Activated naive CD8-positive, alpha-beta T cell treated with anti-CD3 and anti-CD28 coated beads, Interleukin-2, amount 10 ng/mL, durations not matched to agents 7 days and 5 days (primary cell): ENCODE results near the gene DDHD1. TPM values are rescaled to one million over a fixed set of nuclear protein-coding genes. Genes with fewer than 3 reads are reported as not detected.

Source experiments
- ATAC-seq: fragments of 150-1000 bp; cut with Tn5 transposase; one replicate; pipeline ENCODE4 v1.10.0; 2021; ENCODE audit warnings: low read depth, moderate library complexity
- POLR2A ChIA-PET: fragments of 350-600 bp; sonication (Branson Sonifier 250); formaldehyde crosslinking; loops from one replicate; lab custom pipeline; 2021; ENCODE audit warnings: antibody characterized with exemption; lab: Charles Lee
- DNase-seq: peaks from one replicate; pipeline ENCODE4 v3.0.0; 2021
- H3K27ac Mint-ChIP-seq: one replicate; pipeline ENCODE4 v1.8.0; 2022; ENCODE audit warnings: mild to moderate bottlenecking, mixed read lengths
- H3K27me3 Mint-ChIP-seq: one replicate; pipeline ENCODE4 v1.8.0; 2022; ENCODE audit warnings: mild to moderate bottlenecking, moderate library complexity, mixed read lengths
- H3K36me3 Mint-ChIP-seq: one replicate; pipeline ENCODE4 v1.8.0; 2021; ENCODE audit warnings: mild to moderate bottlenecking, mixed read lengths
- H3K4me1 Mint-ChIP-seq: one replicate; pipeline ENCODE4 v1.8.0; 2021; ENCODE audit warnings: mixed read lengths
- H3K4me3 Mint-ChIP-seq: one replicate; pipeline ENCODE4 v1.8.0; 2022; ENCODE audit warnings: mild to moderate bottlenecking, moderate library complexity, mixed read lengths
- H3K9me3 Mint-ChIP-seq: one replicate; pipeline ENCODE4 v1.8.0; 2021; ENCODE audit warnings: mixed read lengths
- total RNA-seq, 2 experiments: library from RNA; stranded (reverse); gene quantifications; one replicate each; pipeline ENCODE4 v1.2.3, GENCODE V29; 2021

The DDHD1 gene
- total RNA-seq, 2 experiments from 2014 or later, result 63.1 to 65.1 TPM

GRCh38 chr14:53032838-53033390 is 120.2 kb downstream of the DDHD1 start:
- H3K9me3 Mint-ChIP-seq, result peaks cover 16% of the 10 kb centered on the region
- DNase-seq (no peak), ATAC-seq (no peak)
- H3K27me3 Mint-ChIP-seq, result no peaks in the 10 kb centered on the region
- POLR2A ChIA-PET, result no interaction called here
- peaks cover 49% of the 10 kb centered on the region for H3K36me3 Mint-ChIP-seq
- H3K4me3 Mint-ChIP-seq, result no peak overlapping the region
- no peak overlapping the region for H3K27ac Mint-ChIP-seq
- H3K4me1 Mint-ChIP-seq, result peaks cover 40% of the 10 kb centered on the region

GRCh38 chr14:53032161-53032803 is 120.8 kb downstream of the DDHD1 start:
- DNase-seq, result no peak
- H3K36me3 Mint-ChIP-seq, result peaks cover 46% of the 10 kb centered on the region
- no peak for ATAC-seq
- H3K4me3 Mint-ChIP-seq, result no peak overlapping the region
- no peaks in the 10 kb centered on the region for H3K27me3 Mint-ChIP-seq
- H3K27ac Mint-ChIP-seq, result no peak overlapping the region
- H3K9me3 Mint-ChIP-seq, result peaks cover 12% of the 10 kb centered on the region
- H3K4me1 Mint-ChIP-seq, result peaks cover 46% of the 10 kb centered on the region
- POLR2A ChIA-PET, result no interaction called here

GRCh38 chr14:53027562-53027961 is 125.6 kb downstream of the DDHD1 start:
- POLR2A ChIA-PET, result interaction anchor here (1.0 kb wide), 1 partner anchor 9 kb away, joined by 3 read pairs; no protein-coding TSS in a partner anchor
- peak overlapping the region; percentile 57 for H3K4me3 Mint-ChIP-seq

GRCh38 chr14:53027041-53027440 is 126.1 kb downstream of the DDHD1 start:
- Mint-ChIP-seq H3K4me1 (peaks cover 48% of the 10 kb centered on the region), H3K27me3 (no peaks in the 10 kb centered on the region), H3K9me3 (peaks cover 12% of the 10 kb centered on the region), H3K4me3 (peak overlapping the region; percentile 57), H3K27ac (peak overlapping the region; percentile 72), H3K36me3 (peaks cover 33% of the 10 kb centered on the region)
- POLR2A ChIA-PET, result no interaction called here
- ATAC-seq (no peak), DNase-seq (no peak)

More at GRCh38 chr14:53027562-53027961, 125.6 kb downstream of the DDHD1 start:
- Mint-ChIP-seq H3K4me1 (peaks cover 48% of the 10 kb centered on the region), H3K36me3 (peaks cover 37% of the 10 kb centered on the region), H3K27ac (peak overlapping the region; percentile 72), H3K9me3 (peaks cover 12% of the 10 kb centered on the region), H3K27me3 (no peaks in the 10 kb centered on the region)
- no peak for DNase-seq
- peak; percentile 66 for ATAC-seq

GRCh38 chr14:53023325-53023724 is 129.8 kb downstream of the DDHD1 start:
- H3K9me3 Mint-ChIP-seq, result peaks cover 1% of the 10 kb centered on the region

GRCh38 chr14:53022593-53022992 is 130.5 kb downstream of the DDHD1 start:
- H3K9me3 Mint-ChIP-seq, result peaks cover 1% of the 10 kb centered on the region
- H3K36me3 Mint-ChIP-seq, result peaks cover 17% of the 10 kb centered on the region
- DNase-seq (no peak), ATAC-seq (no peak)
- H3K27me3 Mint-ChIP-seq, result no peaks in the 10 kb centered on the region
- no peak overlapping the region for H3K4me3 Mint-ChIP-seq
- H3K27ac Mint-ChIP-seq, result no peak overlapping the region
- POLR2A ChIA-PET, result no interaction called here
- H3K4me1 Mint-ChIP-seq, result peaks cover 15% of the 10 kb centered on the region

More at GRCh38 chr14:53023325-53023724, 129.8 kb downstream of the DDHD1 start:
- Mint-ChIP-seq H3K27me3 (no peaks in the 10 kb centered on the region), H3K4me3 (no peak overlapping the region), H3K36me3 (peaks cover 17% of the 10 kb centered on the region), H3K27ac (no peak overlapping the region), H3K4me1 (peaks cover 20% of the 10 kb centered on the region)
- no peak for ATAC-seq
- POLR2A ChIA-PET, result no interaction called here
- no peak for DNase-seq

GRCh38 chr14:53020193-53020932 is 132.8 kb downstream of the DDHD1 start:
- no peaks in the 10 kb centered on the region for H3K27me3 Mint-ChIP-seq

GRCh38 chr14:53019406-53019805 is 133.7 kb downstream of the DDHD1 start:
- H3K27ac Mint-ChIP-seq, result no peak overlapping the region
- no peak overlapping the region for H3K4me3 Mint-ChIP-seq
- H3K27me3 Mint-ChIP-seq, result no peaks in the 10 kb centered on the region
- H3K4me1 Mint-ChIP-seq, result no peaks in the 10 kb centered on the region
- H3K36me3 Mint-ChIP-seq, result peaks cover 9% of the 10 kb centered on the region
- H3K9me3 Mint-ChIP-seq, result peaks cover 1% of the 10 kb centered on the region
- POLR2A ChIA-PET, result no interaction called here
- DNase-seq (no peak), ATAC-seq (no peak)

More at GRCh38 chr14:53020193-53020932, 132.8 kb downstream of the DDHD1 start:
- Mint-ChIP-seq H3K27ac (no peak overlapping the region), H3K36me3 (peaks cover 9% of the 10 kb centered on the region), H3K4me3 (no peak overlapping the region), H3K4me1 (peaks cover 2% of the 10 kb centered on the region), H3K9me3 (peaks cover 1% of the 10 kb centered on the region)
- DNase-seq (no peak), ATAC-seq (no peak)
- POLR2A ChIA-PET, result no interaction called here

GRCh38 chr14:53017837-53018236 is 135.3 kb downstream of the DDHD1 start:
- POLR2A ChIA-PET, result no interaction called here
- Mint-ChIP-seq H3K9me3 (peaks cover 1% of the 10 kb centered on the region), H3K4me1 (no peaks in the 10 kb centered on the region), H3K27me3 (peaks cover 9% of the 10 kb centered on the region), H3K27ac (no peak overlapping the region), H3K36me3 (peaks cover 6% of the 10 kb centered on the region), H3K4me3 (no peak overlapping the region)
- DNase-seq, result no peak
- ATAC-seq, result no peak

- Mint-ChIP-seq H3K36me3 (peaks cover 6% of the 10 kb centered on the region), H3K4me1 (no peaks in the 10 kb centered on the region), H3K27ac (no peak overlapping the region), H3K9me3 (peaks cover 1% of the 10 kb centered on the region), H3K4me3 (no peak overlapping the region), H3K27me3 (peaks cover 9% of the 10 kb centered on the region)
- no peak for DNase-seq
- POLR2A ChIA-PET, result no interaction called here
- no peak for ATAC-seq
Measured at GRCh38 chr14:53016919-53017318, 136.2 kb downstream of the DDHD1 start.

GRCh38 chr14:53016491-53016890 is 136.6 kb downstream of the DDHD1 start:
- ATAC-seq (no peak), DNase-seq (no peak)
- H3K9me3 Mint-ChIP-seq, result peaks cover 1% of the 10 kb centered on the region
- H3K27ac Mint-ChIP-seq, result no peak overlapping the region
- H3K4me3 Mint-ChIP-seq, result no peak overlapping the region
- peaks cover 9% of the 10 kb centered on the region for H3K27me3 Mint-ChIP-seq
- H3K4me1 Mint-ChIP-seq, result no peaks in the 10 kb centered on the region
- H3K36me3 Mint-ChIP-seq, result peaks cover 6% of the 10 kb centered on the region
- POLR2A ChIA-PET, result interaction anchor here (0.7 kb wide), 1 partner anchor 94 kb away, joined by 4 read pairs; no protein-coding TSS in a partner anchor

GRCh38 chr14:53011053-53011462 is 142.1 kb downstream of the DDHD1 start:
- Mint-ChIP-seq H3K36me3 (no peaks in the 10 kb centered on the region), H3K27me3 (peaks cover 12% of the 10 kb centered on the region), H3K27ac (no peak overlapping the region), H3K4me1 (no peaks in the 10 kb centered on the region), H3K9me3 (no peaks in the 10 kb centered on the region), H3K4me3 (no peak overlapping the region)
- POLR2A ChIA-PET, result no interaction called here
- DNase-seq, result no peak
- no peak for ATAC-seq

- ATAC-seq (no peak), DNase-seq (no peak)
- H3K27ac Mint-ChIP-seq, result no peak overlapping the region
- H3K4me1 Mint-ChIP-seq, result no peaks in the 10 kb centered on the region
- H3K9me3 Mint-ChIP-seq, result no peaks in the 10 kb centered on the region
- H3K27me3 Mint-ChIP-seq, result peaks cover 12% of the 10 kb centered on the region
- H3K4me3 Mint-ChIP-seq, result no peak overlapping the region
- H3K36me3 Mint-ChIP-seq, result no peaks in the 10 kb centered on the region
- POLR2A ChIA-PET, result no interaction called here
Measured at GRCh38 chr14:53010193-53011040, 142.7 kb downstream of the DDHD1 start.
